Caco-2 (cell line): Measurements from ENCODE around the gene PMVK. TPM values are rescaled to one million over a fixed set of nuclear protein-coding genes. Genes with fewer than 3 reads are reported as not detected.
"Not testable (repeated sequence)": the region's sequence is repeated elsewhere in the genome, so short reads cannot be mapped to it uniquely, and the experiment has no call there.

Source experiments
- BruUV-seq: library from RNA; stranded (reverse); fragments of 400-500 nt; replicated peaks from 2 replicates; lab custom pipeline; 2021; lab: Mats Ljungman, UMichigan
- CTCF ChIA-PET: fragments of 300-600 bp; sonication (Branson Sonifier 250); formaldehyde crosslinking; loops from one replicate; lab custom pipeline; 2022; ENCODE audit warnings: antibody characterized with exemption; lab: Charles Lee
- POLR2A ChIA-PET: fragments of 300-600 bp; sonication (Branson Sonifier 250); formaldehyde crosslinking; loops from one replicate; lab custom pipeline; 2022; ENCODE audit warnings: antibody characterized with exemption; lab: Charles Lee
- DNase-seq, 2 experiments: peaks; one replicate each; pipeline versions ENCODE4 v3.0.0 to v3.0.0-alpha.2; 2020 to 2022
- H3K27me3 ChIP-seq: replicated peaks from 2 replicates; pipeline ENCODE4 v1.6.0; 2011; ENCODE audit warnings: low read length; ENCODE audit not compliant: control insufficient read depth, insufficient read depth
- H3K36me3 ChIP-seq: 2 replicates; pipeline ENCODE4 v1.5.1; 2011; ENCODE audit warnings: low read length; ENCODE audit not compliant: control insufficient read depth, insufficient read depth
- H3K4me1 ChIP-seq: fragments of 250-450 bp; sonication (Bioruptor Pico); 2 replicates; pipeline ENCODE4 v1.5.1; 2020; ENCODE audit warnings: mild to moderate bottlenecking
- H3K4me3 ChIP-seq: 2 replicates; pipeline ENCODE4 v1.5.1; 2011; ENCODE audit warnings: low read depth, mild to moderate bottlenecking, control low read depth, low read length
- H3K9me3 ChIP-seq: fragments of 250-450 bp; sonication (Bioruptor Pico); 2 replicates; pipeline ENCODE4 v1.5.1; 2020; ENCODE audit warnings: mild to moderate bottlenecking, moderate library complexity
- H3K27ac Mint-ChIP-seq: one replicate; pipeline ENCODE4 v1.8.0; 2022; ENCODE audit warnings: mixed read lengths; ENCODE audit not compliant: unreplicated experiment
- H3K27me3 Mint-ChIP-seq: one replicate; pipeline ENCODE4 v1.8.0; 2022; ENCODE audit warnings: mixed read lengths; ENCODE audit not compliant: insufficient read depth, unreplicated experiment
- H3K36me3 Mint-ChIP-seq: one replicate; pipeline ENCODE4 v1.8.0; 2022; ENCODE audit warnings: mild to moderate bottlenecking, mixed read lengths; ENCODE audit not compliant: insufficient read depth, unreplicated experiment
- H3K4me1 Mint-ChIP-seq: one replicate; pipeline ENCODE4 v1.8.0; 2022; ENCODE audit warnings: low read depth, mixed read lengths; ENCODE audit not compliant: unreplicated experiment
- H3K4me3 Mint-ChIP-seq: one replicate; pipeline ENCODE4 v1.8.0; 2022; ENCODE audit warnings: mild to moderate bottlenecking, moderate library complexity, mixed read lengths; ENCODE audit not compliant: unreplicated experiment
- H3K9me3 Mint-ChIP-seq: one replicate; pipeline ENCODE4 v1.8.0; 2022; ENCODE audit warnings: mixed read lengths; ENCODE audit not compliant: unreplicated experiment
- CTCF ChIP-seq, 2 experiments: fragments of 200-600 bp in 1 of 2; IDR thresholded peaks; 1 replicate in 1 of 2; 2 replicates in 1 of 2; pipeline versions ENCODE4 v1.5.1 to v1.8.0; 2011 to 2022; ENCODE audit warnings: antibody characterized with exemption in 1 of 2, control low read depth in 1 of 2, inconsistent platforms in 1 of 2, low read depth in 1 of 2, low read length in 1 of 2, mild to moderate bottlenecking in 1 of 2, moderate library complexity in 1 of 2; ENCODE audit not compliant: insufficient read depth in 1 of 2, severe bottlenecking in 1 of 2, unreplicated experiment in 1 of 2
- intact Hi-C: fragments of 100-400 bp; cut with micrococcal nuclease; formaldehyde crosslinking; loops from one replicate; pipeline ENCODE4 v1.10.0; 2022; ENCODE audit not compliant: unreplicated experiment
- total RNA-seq: library from RNA; stranded (reverse); gene quantifications from 2 replicates; pipeline ENCODE4 v1.2.3, GENCODE V29; 2022

Gene PMVK
- total RNA-seq, 1 experiment from 2014 or later: 25.1 TPM

GRCh38 chr1:154910851-154911250 is 25.7 kb downstream of the PMVK start:
- no peak for DNase-seq
- H3K4me3 Mint-ChIP-seq: no peak overlapping the region
- H3K27me3 ChIP-seq: no peaks in the 10 kb centered on the region
- ChIA-PET POLR2A (no interaction called here), CTCF (no interaction called here)
- H3K9me3 ChIP-seq: no peaks in the 10 kb centered on the region
- H3K4me1 Mint-ChIP-seq: no peaks in the 10 kb centered on the region
- H3K4me3 ChIP-seq: no peak overlapping the region
- peaks cover 2% of the 10 kb centered on the region for H3K27me3 Mint-ChIP-seq
- H3K9me3 Mint-ChIP-seq: peaks cover 24% of the 10 kb centered on the region
- intact Hi-C loops: no loop called here
- H3K36me3 Mint-ChIP-seq: no peaks in the 10 kb centered on the region
- H3K4me1 ChIP-seq: no peaks in the 10 kb centered on the region
- no peak for TF ChIP-seq CTCF (IDR thresholded peaks at IDR 0.05; ENCODE audit: insufficient read depth in 1 of 2, low read depth in 1 of 2, low read length in 1 of 2, severe bottlenecking in 1 of 2, unreplicated experiment in 1 of 2)
- BruUV-seq: no TSS peak
- no peak overlapping the region for H3K27ac Mint-ChIP-seq
- no peaks in the 10 kb centered on the region for H3K36me3 ChIP-seq

GRCh38 chr1:154908937-154909336 is 27.6 kb downstream of the PMVK start:
- Histone ChIP-seq H3K9me3 (no peaks in the 10 kb centered on the region), H3K4me1 (no peaks in the 10 kb centered on the region), H3K36me3 (no peaks in the 10 kb centered on the region), H3K4me3 (no peak overlapping the region), H3K27me3 (no peaks in the 10 kb centered on the region)
- no peak overlapping the region for H3K4me3 Mint-ChIP-seq
- peaks cover 2% of the 10 kb centered on the region for H3K27me3 Mint-ChIP-seq
- no peak for DNase-seq
- H3K36me3 Mint-ChIP-seq: no peaks in the 10 kb centered on the region
- CTCF ChIA-PET: no interaction called here
- TF ChIP-seq CTCF (IDR thresholded peaks at IDR 0.05; ENCODE audit: insufficient read depth in 1 of 2, low read depth in 1 of 2, low read length in 1 of 2, severe bottlenecking in 1 of 2, unreplicated experiment in 1 of 2): no peak
- no peaks in the 10 kb centered on the region for H3K4me1 Mint-ChIP-seq
- BruUV-seq: no TSS peak
- intact Hi-C loops: no loop called here
- POLR2A ChIA-PET: no interaction called here
- H3K9me3 Mint-ChIP-seq: peaks cover 24% of the 10 kb centered on the region
- H3K27ac Mint-ChIP-seq: no peak overlapping the region

- CTCF ChIA-PET, H3K4me1 ChIP-seq, H3K4me3 ChIP-seq, intact Hi-C loops, H3K27ac Mint-ChIP-seq, H3K9me3 ChIP-seq, DNase-seq, H3K36me3 ChIP-seq, H3K4me3 Mint-ChIP-seq, H3K27me3 Mint-ChIP-seq, H3K36me3 Mint-ChIP-seq, H3K4me1 Mint-ChIP-seq, H3K27me3 ChIP-seq, BruUV-seq: not testable (repeated sequence)
- peaks cover 24% of the 10 kb centered on the region for H3K9me3 Mint-ChIP-seq
- POLR2A ChIA-PET: interaction anchor here (0.6 kb wide), 1 partner anchor 22 kb away, joined by 4 read pairs; no protein-coding TSS in a partner anchor
Observed at GRCh38 chr1:154908129-154908528, 28.4 kb downstream of the PMVK start.
